ENCODE results near the gene LIN28B.
A peak's percentile ranks its signal among the peaks of the same experiment; 100 is the strongest.
"Not testable (repeated sequence)": the region's sequence is repeated elsewhere in the genome, so short reads cannot be mapped to it uniquely, and the experiment has no call there.

LIN28B gene

GRCh38 chr6:104940893-104941728, 15.8 kb upstream of the LIN28B start:
- peak overlapping the region in 1 of 2 donors; percentile 47 for H3K4me3 ChIP-seq (ENCODE audit: low read length in 2 of 2)
- H3K36me3 ChIP-seq (ENCODE audit: control insufficient read depth in 2 of 2, insufficient read depth in 2 of 2, low read length in 2 of 2) = no peaks in the 10 kb centered on the region
- H3K27ac ChIP-seq (ENCODE audit: low read length) = no peak overlapping the region
- H3K4me1 ChIP-seq (ENCODE audit: control insufficient read depth, insufficient read depth, low read length) = peaks cover 4% of the 10 kb centered on the region
- peaks cover 0 to 5% of the 10 kb centered on the region in 2 donors for H3K9me3 ChIP-seq (ENCODE audit: control insufficient read depth in 2 of 2, low read length in 2 of 2)
- H3K27me3 ChIP-seq (ENCODE audit: control insufficient read depth in 1 of 2, insufficient read depth in 2 of 2, low read length in 2 of 2) = peaks cover 18 to 57% of the 10 kb centered on the region in 2 donors
- H3K9ac ChIP-seq (ENCODE audit: low read length in 2 of 2) = no peak overlapping the region

GRCh38 chr6:104941729-104942091, 15.2 kb upstream of the LIN28B start:
- Histone ChIP-seq H3K36me3 (ENCODE audit: control insufficient read depth in 2 of 2, insufficient read depth in 2 of 2, low read length in 2 of 2) (no peaks in the 10 kb centered on the region), H3K4me3 (ENCODE audit: low read length in 2 of 2) (peak overlapping the region in 1 of 2 donors; percentile 30), H3K27ac (ENCODE audit: low read length) (no peak overlapping the region), H3K9me3 (ENCODE audit: control insufficient read depth in 2 of 2, low read length in 2 of 2) (peaks cover 0 to 5% of the 10 kb centered on the region in 2 donors), H3K9ac (ENCODE audit: low read length in 2 of 2) (no peak overlapping the region), H3K27me3 (ENCODE audit: control insufficient read depth in 1 of 2, insufficient read depth in 2 of 2, low read length in 2 of 2) (peaks cover 18 to 62% of the 10 kb centered on the region in 2 donors), H3K4me1 (ENCODE audit: control insufficient read depth, insufficient read depth, low read length) (peaks cover 4% of the 10 kb centered on the region)

- no peaks in the 10 kb centered on the region for H3K36me3 ChIP-seq (ENCODE audit: control insufficient read depth in 2 of 2, insufficient read depth in 2 of 2, low read length in 2 of 2)
- peaks cover 4% of the 10 kb centered on the region for H3K4me1 ChIP-seq (ENCODE audit: control insufficient read depth, insufficient read depth, low read length)
- no peak overlapping the region for H3K4me3 ChIP-seq (ENCODE audit: low read length in 2 of 2)
- H3K9me3 ChIP-seq (ENCODE audit: control insufficient read depth in 2 of 2, low read length in 2 of 2) = peaks cover 0 to 5% of the 10 kb centered on the region in 2 donors
- peaks cover 16 to 70% of the 10 kb centered on the region in 2 donors for H3K27me3 ChIP-seq (ENCODE audit: control insufficient read depth in 1 of 2, insufficient read depth in 2 of 2, low read length in 2 of 2)
- no peak overlapping the region for H3K27ac ChIP-seq (ENCODE audit: low read length)
- H3K9ac ChIP-seq (ENCODE audit: low read length in 2 of 2) = no peak overlapping the region
Measured at GRCh38 chr6:104943781-104944180, 13.1 kb upstream of the LIN28B start.

- Histone ChIP-seq H3K36me3 (ENCODE audit: control insufficient read depth in 2 of 2, insufficient read depth in 2 of 2, low read length in 2 of 2) (no peaks in the 10 kb centered on the region), H3K27ac (ENCODE audit: low read length) (no peak overlapping the region), H3K27me3 (ENCODE audit: control insufficient read depth in 1 of 2, insufficient read depth in 2 of 2, low read length in 2 of 2) (peaks cover 20 to 62% of the 10 kb centered on the region in 2 donors), H3K4me1 (ENCODE audit: control insufficient read depth, insufficient read depth, low read length) (no peaks in the 10 kb centered on the region), H3K4me3 (ENCODE audit: low read length in 2 of 2) (no peak overlapping the region), H3K9ac (ENCODE audit: low read length in 2 of 2) (no peak overlapping the region), H3K9me3 (ENCODE audit: control insufficient read depth in 2 of 2, low read length in 2 of 2) (no peaks in the 10 kb centered on the region)
Measured at GRCh38 chr6:104949206-104949605, 7.7 kb upstream of the LIN28B start.

GRCh38 chr6:104951677-104952076, 5.2 kb upstream of the LIN28B start:
- Histone ChIP-seq H3K9me3 (ENCODE audit: control insufficient read depth in 2 of 2, low read length in 2 of 2) (no peaks in the 10 kb centered on the region), H3K4me3 (ENCODE audit: low read length in 2 of 2) (no peak overlapping the region), H3K9ac (ENCODE audit: low read length in 2 of 2) (no peak overlapping the region), H3K27me3 (ENCODE audit: control insufficient read depth in 1 of 2, insufficient read depth in 2 of 2, low read length in 2 of 2) (peaks cover 26 to 65% of the 10 kb centered on the region in 2 donors), H3K4me1 (ENCODE audit: control insufficient read depth, insufficient read depth, low read length) (no peaks in the 10 kb centered on the region), H3K36me3 (ENCODE audit: control insufficient read depth in 2 of 2, insufficient read depth in 2 of 2, low read length in 2 of 2) (no peaks in the 10 kb centered on the region), H3K27ac (ENCODE audit: low read length) (no peak overlapping the region)

- Histone ChIP-seq H3K36me3 (ENCODE audit: control insufficient read depth in 2 of 2, insufficient read depth in 2 of 2, low read length in 2 of 2) (no peaks in the 10 kb centered on the region), H3K27me3 (ENCODE audit: control insufficient read depth in 1 of 2, insufficient read depth in 2 of 2, low read length in 2 of 2) (peaks cover 29 to 69% of the 10 kb centered on the region in 2 donors), H3K4me3 (ENCODE audit: low read length in 2 of 2) (no peak overlapping the region), H3K27ac (ENCODE audit: low read length) (no peak overlapping the region), H3K9me3 (ENCODE audit: control insufficient read depth in 2 of 2, low read length in 2 of 2) (no peaks in the 10 kb centered on the region), H3K4me1 (ENCODE audit: control insufficient read depth, insufficient read depth, low read length) (no peaks in the 10 kb centered on the region), H3K9ac (ENCODE audit: low read length in 2 of 2) (no peak overlapping the region)
Measured at GRCh38 chr6:104952911-104953399, 4.0 kb upstream of the LIN28B start.

GRCh38 chr6:104953400-104954189, 3.3 kb upstream of the LIN28B start:
- not testable (repeated sequence) for H3K27ac ChIP-seq (ENCODE audit: low read length)
- H3K27me3 ChIP-seq (ENCODE audit: control insufficient read depth in 1 of 2, insufficient read depth in 2 of 2, low read length in 2 of 2) = peaks cover 36 to 75% of the 10 kb centered on the region in 2 donors

GRCh38 chr6:104954190-104954797, 2.6 kb upstream of the LIN28B start:
- H3K27ac ChIP-seq (ENCODE audit: low read length) = no peak overlapping the region

More at GRCh38 chr6:104953400-104954189, 3.3 kb upstream of the LIN28B start:
- H3K4me3 ChIP-seq (ENCODE audit: low read length in 2 of 2); H3K9me3 ChIP-seq (ENCODE audit: control insufficient read depth in 2 of 2, low read length in 2 of 2); H3K36me3 ChIP-seq (ENCODE audit: control insufficient read depth in 2 of 2, insufficient read depth in 2 of 2, low read length in 2 of 2); H3K9ac ChIP-seq (ENCODE audit: low read length in 2 of 2); H3K4me1 ChIP-seq (ENCODE audit: control insufficient read depth, insufficient read depth, low read length): not testable (repeated sequence)

GRCh38 chr6:104955491-104955890, 1.4 kb upstream of the LIN28B start:
- Histone ChIP-seq H3K27me3 (ENCODE audit: control insufficient read depth in 1 of 2, insufficient read depth in 2 of 2, low read length in 2 of 2) (peaks cover 37 to 73% of the 10 kb centered on the region in 2 donors), H3K9ac (ENCODE audit: low read length in 2 of 2) (no peak overlapping the region), H3K27ac (ENCODE audit: low read length) (no peak overlapping the region), H3K4me3 (ENCODE audit: low read length in 2 of 2) (no peak overlapping the region), H3K9me3 (ENCODE audit: control insufficient read depth in 2 of 2, low read length in 2 of 2) (no peaks in the 10 kb centered on the region), H3K4me1 (ENCODE audit: control insufficient read depth, insufficient read depth, low read length) (no peaks in the 10 kb centered on the region), H3K36me3 (ENCODE audit: control insufficient read depth in 2 of 2, insufficient read depth in 2 of 2, low read length in 2 of 2) (no peaks in the 10 kb centered on the region)

More at GRCh38 chr6:104954190-104954797, 2.6 kb upstream of the LIN28B start:
- no peaks in the 10 kb centered on the region for H3K36me3 ChIP-seq (ENCODE audit: control insufficient read depth in 2 of 2, insufficient read depth in 2 of 2, low read length in 2 of 2)
- H3K27me3 ChIP-seq (ENCODE audit: control insufficient read depth in 1 of 2, insufficient read depth in 2 of 2, low read length in 2 of 2) = peaks cover 37 to 76% of the 10 kb centered on the region in 2 donors
- no peaks in the 10 kb centered on the region for H3K4me1 ChIP-seq (ENCODE audit: control insufficient read depth, insufficient read depth, low read length)
- H3K9me3 ChIP-seq (ENCODE audit: control insufficient read depth in 2 of 2, low read length in 2 of 2) = no peaks in the 10 kb centered on the region
- H3K9ac ChIP-seq (ENCODE audit: low read length in 2 of 2) = no peak overlapping the region
- no peak overlapping the region for H3K4me3 ChIP-seq (ENCODE audit: low read length in 2 of 2)

GRCh38 chr6:104955927-104956730, 778 bp upstream of the LIN28B start:
- Histone ChIP-seq H3K4me3 (ENCODE audit: low read length in 2 of 2) (no peak overlapping the region), H3K27ac (ENCODE audit: low read length) (no peak overlapping the region), H3K27me3 (ENCODE audit: control insufficient read depth in 1 of 2, insufficient read depth in 2 of 2, low read length in 2 of 2) (peaks cover 37 to 70% of the 10 kb centered on the region in 2 donors), H3K36me3 (ENCODE audit: control insufficient read depth in 2 of 2, insufficient read depth in 2 of 2, low read length in 2 of 2) (no peaks in the 10 kb centered on the region), H3K4me1 (ENCODE audit: control insufficient read depth, insufficient read depth, low read length) (no peaks in the 10 kb centered on the region), H3K9ac (ENCODE audit: low read length in 2 of 2) (no peak overlapping the region), H3K9me3 (ENCODE audit: control insufficient read depth in 2 of 2, low read length in 2 of 2) (no peaks in the 10 kb centered on the region)
